H1 (cell line): ENCODE measurements around the gene FES. TPM values are rescaled to one million over a fixed set of nuclear protein-coding genes. Genes with fewer than 3 reads are reported as not detected.

ENCODE experiments used
- BRCA1 ChIP-seq: IDR thresholded peaks from 2 replicates; pipeline ENCODE4 v1.6.1; 2012; ENCODE audit warnings: low read depth, low read length, improper control_type of control experiment
- CEBPB ChIP-seq: IDR thresholded peaks from 2 replicates; pipeline ENCODE4 v1.6.1; 2012; ENCODE audit warnings: low read depth, low read length
- EZH2 ChIP-seq: fragments of 200-600 bp; sonication (generic); IDR thresholded peaks from 2 replicates; pipeline ENCODE4 v1.7.1; 2012; ENCODE audit warnings: low read depth, mild to moderate bottlenecking, moderate library complexity, low read length, inconsistent platforms; ENCODE audit not compliant: severe bottlenecking
- GABPA ChIP-seq: IDR thresholded peaks from 2 replicates; pipeline ENCODE4 v1.6.1; 2011; ENCODE audit warnings: mild to moderate bottlenecking, low read length, moderate library complexity, borderline replicate concordance; ENCODE audit not compliant: insufficient read depth
- KDM1A ChIP-seq: fragments of 200-600, 300-600 bp; sonication (generic); IDR thresholded peaks from 2 replicates; pipeline ENCODE4 v1.7.1; 2016; ENCODE audit warnings: mild to moderate bottlenecking, low read length, borderline replicate concordance
- NANOG ChIP-seq: IDR thresholded peaks from 2 replicates; pipeline ENCODE4 v1.6.1; 2011; ENCODE audit warnings: low read length, low read depth, mild to moderate bottlenecking, inconsistent platforms; ENCODE audit not compliant: insufficient read depth, poor library complexity, severe bottlenecking
- RNF2 ChIP-seq: fragments of 200-900, 300-1000 bp; sonication (generic); IDR thresholded peaks from 2 replicates; pipeline ENCODE4 v1.7.1; 2016; ENCODE audit warnings: borderline replicate concordance, low read depth, mild to moderate bottlenecking, antibody characterized with exemption, low read length; ENCODE audit not compliant: poor library complexity, severe bottlenecking; ENCODE audit errors: missing control alignments
- SP2 ChIP-seq: IDR thresholded peaks from 2 replicates; pipeline ENCODE4 v1.6.1; 2012; ENCODE audit warnings: mild to moderate bottlenecking, low read length, inconsistent platforms
- SRF ChIP-seq: IDR thresholded peaks from 2 replicates; pipeline ENCODE4 v1.6.1; 2011; ENCODE audit warnings: mild to moderate bottlenecking, low read depth, low read length, moderate library complexity
- ZNF274 ChIP-seq: IDR thresholded peaks from 2 replicates; pipeline ENCODE4 v1.7.0; 2012; ENCODE audit warnings: low read length, borderline replicate concordance; ENCODE audit errors: extremely low read depth
- polyA plus RNA-seq, 7 experiments: library from polyadenylated mRNA; depleted of rRNA in 3 of 7; stranded (reverse) in 5 of 7; unstranded in 2 of 7; fragments of >200 nt in 5 of 7; fragments of 200-250 nt in 2 of 7; gene quantifications; 1 replicate in 5 of 7; 2 replicates in 1 of 7; 4 replicates in 1 of 7; pipeline versions ENCODE4 v1.2.1 to v1.2.3, GENCODE V29; 2011 to 2013; ENCODE audit warnings: missing spikeins in 2 of 7, mixed read lengths in 2 of 7
- total RNA-seq: library from RNA; stranded (reverse); fragmentation: NEBNext Ultra II Directional; extraction: Animal tissue kit (Norgen Biotek cat#: 25700); gene quantifications from 2 replicates; pipeline ENCODE4 v1.2.1, GENCODE V29; 2021
- TF ChIP-seq, protein P1 (sequence below): fragments of 300-600 bp; sonication (generic); IDR thresholded peaks from 2 replicates; pipeline ENCODE4 v1.7.1; 2012; ENCODE audit warnings: low read length, moderate library complexity, mild to moderate bottlenecking, inconsistent platforms; ENCODE audit not compliant: insufficient replicate concordance

The FES gene
- total and polyA plus RNA-seq, 2 of the 8 experiments (the other 6 are each of a cell fraction or from before 2014, with no cell fraction given), result 8.5 to 8.6 TPM

- TF ChIP-seq, protein P1, sequence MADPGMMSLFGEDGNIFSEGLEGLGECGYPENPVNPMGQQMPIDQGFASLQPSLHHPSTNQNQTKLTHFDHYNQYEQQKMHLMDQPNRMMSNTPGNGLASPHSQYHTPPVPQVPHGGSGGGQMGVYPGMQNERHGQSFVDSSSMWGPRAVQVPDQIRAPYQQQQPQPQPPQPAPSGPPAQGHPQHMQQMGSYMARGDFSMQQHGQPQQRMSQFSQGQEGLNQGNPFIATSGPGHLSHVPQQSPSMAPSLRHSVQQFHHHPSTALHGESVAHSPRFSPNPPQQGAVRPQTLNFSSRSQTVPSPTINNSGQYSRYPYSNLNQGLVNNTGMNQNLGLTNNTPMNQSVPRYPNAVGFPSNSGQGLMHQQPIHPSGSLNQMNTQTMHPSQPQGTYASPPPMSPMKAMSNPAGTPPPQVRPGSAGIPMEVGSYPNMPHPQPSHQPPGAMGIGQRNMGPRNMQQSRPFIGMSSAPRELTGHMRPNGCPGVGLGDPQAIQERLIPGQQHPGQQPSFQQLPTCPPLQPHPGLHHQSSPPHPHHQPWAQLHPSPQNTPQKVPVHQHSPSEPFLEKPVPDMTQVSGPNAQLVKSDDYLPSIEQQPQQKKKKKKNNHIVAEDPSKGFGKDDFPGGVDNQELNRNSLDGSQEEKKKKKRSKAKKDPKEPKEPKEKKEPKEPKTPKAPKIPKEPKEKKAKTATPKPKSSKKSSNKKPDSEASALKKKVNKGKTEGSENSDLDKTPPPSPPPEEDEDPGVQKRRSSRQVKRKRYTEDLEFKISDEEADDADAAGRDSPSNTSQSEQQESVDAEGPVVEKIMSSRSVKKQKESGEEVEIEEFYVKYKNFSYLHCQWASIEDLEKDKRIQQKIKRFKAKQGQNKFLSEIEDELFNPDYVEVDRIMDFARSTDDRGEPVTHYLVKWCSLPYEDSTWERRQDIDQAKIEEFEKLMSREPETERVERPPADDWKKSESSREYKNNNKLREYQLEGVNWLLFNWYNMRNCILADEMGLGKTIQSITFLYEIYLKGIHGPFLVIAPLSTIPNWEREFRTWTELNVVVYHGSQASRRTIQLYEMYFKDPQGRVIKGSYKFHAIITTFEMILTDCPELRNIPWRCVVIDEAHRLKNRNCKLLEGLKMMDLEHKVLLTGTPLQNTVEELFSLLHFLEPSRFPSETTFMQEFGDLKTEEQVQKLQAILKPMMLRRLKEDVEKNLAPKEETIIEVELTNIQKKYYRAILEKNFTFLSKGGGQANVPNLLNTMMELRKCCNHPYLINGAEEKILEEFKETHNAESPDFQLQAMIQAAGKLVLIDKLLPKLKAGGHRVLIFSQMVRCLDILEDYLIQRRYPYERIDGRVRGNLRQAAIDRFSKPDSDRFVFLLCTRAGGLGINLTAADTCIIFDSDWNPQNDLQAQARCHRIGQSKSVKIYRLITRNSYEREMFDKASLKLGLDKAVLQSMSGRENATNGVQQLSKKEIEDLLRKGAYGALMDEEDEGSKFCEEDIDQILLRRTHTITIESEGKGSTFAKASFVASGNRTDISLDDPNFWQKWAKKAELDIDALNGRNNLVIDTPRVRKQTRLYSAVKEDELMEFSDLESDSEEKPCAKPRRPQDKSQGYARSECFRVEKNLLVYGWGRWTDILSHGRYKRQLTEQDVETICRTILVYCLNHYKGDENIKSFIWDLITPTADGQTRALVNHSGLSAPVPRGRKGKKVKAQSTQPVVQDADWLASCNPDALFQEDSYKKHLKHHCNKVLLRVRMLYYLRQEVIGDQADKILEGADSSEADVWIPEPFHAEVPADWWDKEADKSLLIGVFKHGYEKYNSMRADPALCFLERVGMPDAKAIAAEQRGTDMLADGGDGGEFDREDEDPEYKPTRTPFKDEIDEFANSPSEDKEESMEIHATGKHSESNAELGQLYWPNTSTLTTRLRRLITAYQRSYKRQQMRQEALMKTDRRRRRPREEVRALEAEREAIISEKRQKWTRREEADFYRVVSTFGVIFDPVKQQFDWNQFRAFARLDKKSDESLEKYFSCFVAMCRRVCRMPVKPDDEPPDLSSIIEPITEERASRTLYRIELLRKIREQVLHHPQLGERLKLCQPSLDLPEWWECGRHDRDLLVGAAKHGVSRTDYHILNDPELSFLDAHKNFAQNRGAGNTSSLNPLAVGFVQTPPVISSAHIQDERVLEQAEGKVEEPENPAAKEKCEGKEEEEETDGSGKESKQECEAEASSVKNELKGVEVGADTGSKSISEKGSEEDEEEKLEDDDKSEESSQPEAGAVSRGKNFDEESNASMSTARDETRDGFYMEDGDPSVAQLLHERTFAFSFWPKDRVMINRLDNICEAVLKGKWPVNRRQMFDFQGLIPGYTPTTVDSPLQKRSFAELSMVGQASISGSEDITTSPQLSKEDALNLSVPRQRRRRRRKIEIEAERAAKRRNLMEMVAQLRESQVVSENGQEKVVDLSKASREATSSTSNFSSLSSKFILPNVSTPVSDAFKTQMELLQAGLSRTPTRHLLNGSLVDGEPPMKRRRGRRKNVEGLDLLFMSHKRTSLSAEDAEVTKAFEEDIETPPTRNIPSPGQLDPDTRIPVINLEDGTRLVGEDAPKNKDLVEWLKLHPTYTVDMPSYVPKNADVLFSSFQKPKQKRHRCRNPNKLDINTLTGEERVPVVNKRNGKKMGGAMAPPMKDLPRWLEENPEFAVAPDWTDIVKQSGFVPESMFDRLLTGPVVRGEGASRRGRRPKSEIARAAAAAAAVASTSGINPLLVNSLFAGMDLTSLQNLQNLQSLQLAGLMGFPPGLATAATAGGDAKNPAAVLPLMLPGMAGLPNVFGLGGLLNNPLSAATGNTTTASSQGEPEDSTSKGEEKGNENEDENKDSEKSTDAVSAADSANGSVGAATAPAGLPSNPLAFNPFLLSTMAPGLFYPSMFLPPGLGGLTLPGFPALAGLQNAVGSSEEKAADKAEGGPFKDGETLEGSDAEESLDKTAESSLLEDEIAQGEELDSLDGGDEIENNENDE, result no peak
- no peak for TF ChIP-seq EZH2
- no peak for TF ChIP-seq NANOG
- no peak for TF ChIP-seq BRCA1
- TF ChIP-seq KDM1A, result no peak
- TF ChIP-seq RNF2, result no peak
- TF ChIP-seq SP2, result no peak
- no peak for TF ChIP-seq CEBPB
- no peak for TF ChIP-seq ZNF274
- TF ChIP-seq GABPA, result no peak
- TF ChIP-seq SRF, result no peak
Measured at GRCh38 chr15:90912770-90913075, 28.4 kb downstream of the FES start (continued).
